OCI-LY7 (cell line): Measurements from ENCODE around the gene NCAM2. TPM values are rescaled to one million over a fixed set of nuclear protein-coding genes. Genes with fewer than 3 reads are reported as not detected.

Source experiments
- BruUV-seq: library from RNA; stranded (reverse); fragments of 400-500 nt; replicated peaks from 2 replicates; lab custom pipeline; 2021; lab: Mats Ljungman, UMichigan
- CTCF ChIA-PET: fragments of 300-600 bp; sonication (Branson Sonifier 250); formaldehyde crosslinking; loops from one replicate; lab custom pipeline; 2022; ENCODE audit warnings: antibody characterized with exemption; ENCODE audit not compliant: unreplicated experiment; lab: Charles Lee
- POLR2A ChIA-PET: fragments of 300-600 bp; sonication (Branson Sonifier 250); formaldehyde crosslinking; loops from one replicate; lab custom pipeline; 2022; ENCODE audit warnings: antibody characterized with exemption; lab: Charles Lee
- DNase-seq: peaks from one replicate; pipeline ENCODE4 v3.0.0-alpha.2; 2015; ENCODE audit warnings: low spot score
- H2AFZ ChIP-seq: fragments of 200-600 bp; sonication (generic), shearing (Covaris generic); 2 replicates; pipeline ENCODE4 v1.6.1; 2014; ENCODE audit warnings: mild to moderate bottlenecking, antibody characterized with exemption, low read length, moderate library complexity
- H3K27ac ChIP-seq: fragments of 200-600 bp; sonication (generic); 2 replicates; pipeline ENCODE4 v1.5.1; 2014; ENCODE audit warnings: mixed run types, low read depth, mild to moderate bottlenecking, moderate library complexity, low read length, inconsistent platforms; ENCODE audit not compliant: poor library complexity, severe bottlenecking
- H3K36me3 ChIP-seq: fragments of 200-600 bp; sonication (generic); 2 replicates; pipeline ENCODE4 v1.6.1; 2014; ENCODE audit warnings: mild to moderate bottlenecking, antibody characterized with exemption, low read length, moderate library complexity, mixed read lengths; ENCODE audit not compliant: insufficient read depth
- H3K4me1 ChIP-seq: fragments of 200-600 bp; sonication (generic); 2 replicates; pipeline ENCODE4 v1.5.1; 2014; ENCODE audit warnings: mild to moderate bottlenecking, low read length; ENCODE audit not compliant: insufficient read depth, poor library complexity, severe bottlenecking
- H3K4me2 ChIP-seq: fragments of 200-600 bp; sonication (generic); 2 replicates; pipeline ENCODE4 v1.6.1; 2014; ENCODE audit warnings: mild to moderate bottlenecking, low read length
- H3K4me3 ChIP-seq: fragments of 200-600 bp; sonication (generic); 2 replicates; pipeline ENCODE4 v1.5.1; 2014; ENCODE audit warnings: mild to moderate bottlenecking, low read depth, low read length; ENCODE audit not compliant: poor library complexity, severe bottlenecking
- H3K79me2 ChIP-seq: fragments of 200-600 bp; sonication (generic); 2 replicates; pipeline ENCODE4 v1.6.1; 2016; ENCODE audit warnings: low read depth, mild to moderate bottlenecking, low read length, moderate library complexity, mixed read lengths; ENCODE audit not compliant: insufficient read depth
- H3K9me2 ChIP-seq: fragments of 200-600 bp; sonication (generic); 2 replicates; pipeline ENCODE4 v1.6.1; 2016; ENCODE audit warnings: mild to moderate bottlenecking, low read length, mixed read lengths; ENCODE audit not compliant: insufficient read depth
- H3K9me3 ChIP-seq: fragments of 200-600 bp; sonication (generic); 2 replicates; pipeline ENCODE4 v1.6.1; 2014; ENCODE audit warnings: mild to moderate bottlenecking, mixed run types, low read length, mixed read lengths
- H4K20me1 ChIP-seq: fragments of 200-600 bp; sonication (generic); 2 replicates; pipeline ENCODE4 v1.6.1; 2014; ENCODE audit warnings: mild to moderate bottlenecking, antibody characterized with exemption, low read length, moderate library complexity, mixed read lengths; ENCODE audit not compliant: insufficient read depth
- EZH2phosphoT487 ChIP-seq: fragments of 200-600 bp; sonication (generic); IDR thresholded peaks from 2 replicates; pipeline ENCODE4 v1.6.1; 2018; ENCODE audit warnings: low read depth, borderline replicate concordance, mild to moderate bottlenecking, mixed run types, antibody characterized with exemption, low read length, moderate library complexity, mixed read lengths
- intact Hi-C: fragments of 100-400 bp; cut with micrococcal nuclease; formaldehyde crosslinking; loops from one replicate; pipeline ENCODE4 v1.10.0; 2022; ENCODE audit not compliant: unreplicated experiment
- total RNA-seq, 2 experiments: library from RNA; depleted of rRNA in 1 of 2; stranded (reverse); fragments of >200 nt in 1 of 2; shearing (Covaris generic) in 1 of 2; gene quantifications; 2 replicates each; pipeline ENCODE4 v1.2.3, GENCODE V29; 2014 to 2022
- TF ChIP-seq, protein P1 (sequence below): fragments of 200-600 bp; sonication (generic); conservative IDR thresholded peaks from 2 replicates; pipeline ENCODE4 v1.5.1; 2014; ENCODE audit warnings: mild to moderate bottlenecking, antibody characterized with exemption, low read length, moderate library complexity, mixed read lengths

Gene NCAM2
- total RNA-seq, 2 experiments from 2014 or later = not detected

DNA sequence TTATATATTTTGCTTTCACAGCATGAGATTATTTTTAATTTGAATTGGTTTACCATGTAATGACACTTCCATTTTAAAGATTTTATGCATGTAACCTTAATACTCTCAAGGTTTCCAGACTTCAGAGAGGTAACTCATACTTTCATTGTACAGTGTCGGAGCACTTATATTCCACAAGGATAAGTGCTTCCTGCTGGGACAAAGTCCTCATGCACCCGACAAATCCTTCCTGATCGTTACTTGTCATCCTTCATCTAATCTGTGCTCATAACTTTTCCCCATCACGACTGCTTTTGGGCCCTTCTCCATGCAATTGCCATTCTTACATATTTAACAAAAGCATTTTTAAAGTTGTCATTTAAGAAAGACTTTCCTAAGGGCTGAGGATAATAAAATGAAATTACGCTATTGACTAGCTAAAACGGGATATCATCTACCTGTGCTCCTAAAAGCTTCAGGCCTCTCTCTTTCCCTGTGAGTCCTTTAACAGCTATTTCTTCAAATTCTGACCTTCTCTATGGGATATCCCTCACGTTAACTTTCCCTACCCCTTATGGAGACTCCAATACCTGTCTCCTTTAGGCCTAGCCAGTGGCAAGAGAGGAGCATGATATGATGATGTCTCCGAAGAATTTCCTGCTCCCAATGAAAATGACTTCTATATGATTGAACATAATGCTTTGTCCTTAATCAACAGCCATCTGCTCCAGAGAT is 59.3 kb downstream of the NCAM2 start:
- BruUV-seq = no TSS peak
- Histone ChIP-seq H3K4me1 (no peaks in the 10 kb centered on the region), H3K27ac (no peak overlapping the region), H2AFZ (no peak overlapping the region), H3K9me3 (peaks cover 28% of the 10 kb centered on the region; the same call in 1 of the 2 replicates), H3K9me2 (no peaks in the 10 kb centered on the region), H3K79me2 (no peaks in the 10 kb centered on the region), H3K4me2 (no peak overlapping the region), H3K4me3 (no peak overlapping the region), H4K20me1 (no peaks in the 10 kb centered on the region), H3K36me3 (no peaks in the 10 kb centered on the region)
- POLR2A ChIA-PET = interaction anchor here (0.7 kb wide), 1 partner anchor 381 kb away, joined by 3 read pairs; no protein-coding TSS in a partner anchor
- DNase-seq = no peak
- TF ChIP-seq, protein P1, sequence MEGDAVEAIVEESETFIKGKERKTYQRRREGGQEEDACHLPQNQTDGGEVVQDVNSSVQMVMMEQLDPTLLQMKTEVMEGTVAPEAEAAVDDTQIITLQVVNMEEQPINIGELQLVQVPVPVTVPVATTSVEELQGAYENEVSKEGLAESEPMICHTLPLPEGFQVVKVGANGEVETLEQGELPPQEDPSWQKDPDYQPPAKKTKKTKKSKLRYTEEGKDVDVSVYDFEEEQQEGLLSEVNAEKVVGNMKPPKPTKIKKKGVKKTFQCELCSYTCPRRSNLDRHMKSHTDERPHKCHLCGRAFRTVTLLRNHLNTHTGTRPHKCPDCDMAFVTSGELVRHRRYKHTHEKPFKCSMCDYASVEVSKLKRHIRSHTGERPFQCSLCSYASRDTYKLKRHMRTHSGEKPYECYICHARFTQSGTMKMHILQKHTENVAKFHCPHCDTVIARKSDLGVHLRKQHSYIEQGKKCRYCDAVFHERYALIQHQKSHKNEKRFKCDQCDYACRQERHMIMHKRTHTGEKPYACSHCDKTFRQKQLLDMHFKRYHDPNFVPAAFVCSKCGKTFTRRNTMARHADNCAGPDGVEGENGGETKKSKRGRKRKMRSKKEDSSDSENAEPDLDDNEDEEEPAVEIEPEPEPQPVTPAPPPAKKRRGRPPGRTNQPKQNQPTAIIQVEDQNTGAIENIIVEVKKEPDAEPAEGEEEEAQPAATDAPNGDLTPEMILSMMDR = no peak
- no peak for TF ChIP-seq EZH2phosphoT487
- CTCF ChIA-PET = no interaction called here
- intact Hi-C loops = no loop called here

DNA sequence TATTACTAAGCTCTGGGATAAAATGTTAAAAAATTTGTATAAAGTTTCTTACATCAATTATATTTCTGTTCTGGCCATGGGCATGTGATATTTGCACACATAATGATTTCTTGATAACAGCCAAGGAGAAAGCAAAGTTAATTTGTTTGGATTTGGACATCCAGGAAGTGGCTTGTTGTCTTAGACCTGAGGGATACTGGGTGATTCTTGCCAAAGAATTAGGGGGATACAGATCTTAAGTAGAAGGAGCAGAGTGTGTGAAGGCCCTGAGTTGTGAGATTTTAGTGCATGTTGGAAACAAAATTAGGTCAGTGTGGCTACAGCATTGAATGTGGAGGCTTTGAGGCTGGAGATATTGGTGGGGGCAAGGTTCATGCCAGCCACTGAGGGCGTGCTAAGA is 65.6 kb downstream of the NCAM2 start:
- BruUV-seq = no TSS peak
- no peaks in the 10 kb centered on the region for H4K20me1 ChIP-seq
- ChIA-PET CTCF (no interaction called here), POLR2A (interaction anchor here (0.9 to 1.1 kb wide), 2 partner anchors 22 to 27 kb away, joined by 3 to 4 read pairs; no protein-coding TSS in a partner anchor)
- no peak overlapping the region for H3K27ac ChIP-seq
- no peaks in the 10 kb centered on the region for H3K79me2 ChIP-seq
- intact Hi-C loops = no loop called here
- H3K4me2 ChIP-seq = no peak overlapping the region
- H3K4me1 ChIP-seq = no peaks in the 10 kb centered on the region
- no peak overlapping the region for H2AFZ ChIP-seq
- H3K36me3 ChIP-seq = no peaks in the 10 kb centered on the region
- H3K9me3 ChIP-seq = peaks cover 24% of the 10 kb centered on the region; the same call in 1 of the 2 replicates
- no peaks in the 10 kb centered on the region for H3K9me2 ChIP-seq
- no peak overlapping the region for H3K4me3 ChIP-seq
- TF ChIP-seq EZH2phosphoT487 = no peak
- TF ChIP-seq, protein P1 = no peak
- DNase-seq = no peak

DNA sequence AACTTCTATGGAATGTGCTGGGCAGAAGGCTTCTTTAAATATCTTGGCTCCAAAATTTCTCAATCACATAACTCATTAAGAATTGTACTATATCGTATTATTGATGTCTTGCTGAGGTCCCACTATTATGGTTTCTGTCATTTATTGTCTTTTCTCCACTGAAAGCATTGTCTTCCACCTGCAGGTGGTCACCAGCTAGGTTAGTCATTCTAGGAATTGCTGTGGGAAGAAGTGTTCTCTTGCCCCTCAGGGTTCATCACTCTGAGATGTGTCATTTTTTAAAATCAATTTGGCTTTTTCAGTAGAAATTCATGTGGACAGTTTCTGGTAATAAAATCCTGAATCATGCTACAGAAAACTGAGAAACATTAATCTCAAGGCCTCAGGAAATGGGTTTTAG is 66.1 kb downstream of the NCAM2 start:
- Histone ChIP-seq H3K4me2 (no peak overlapping the region), H3K4me1 (no peaks in the 10 kb centered on the region), H3K9me3 (peaks cover 25% of the 10 kb centered on the region; the same call in 1 of the 2 replicates), H2AFZ (no peak overlapping the region), H3K36me3 (no peaks in the 10 kb centered on the region), H3K27ac (no peak overlapping the region), H3K79me2 (no peaks in the 10 kb centered on the region), H3K4me3 (no peak overlapping the region), H4K20me1 (no peaks in the 10 kb centered on the region), H3K9me2 (no peaks in the 10 kb centered on the region)
- intact Hi-C loops = no loop called here
- ChIA-PET POLR2A (interaction anchor here (1.1 kb wide), 1 partner anchor 26 kb away, joined by 3 read pairs; no protein-coding TSS in a partner anchor), CTCF (no interaction called here)
- no peak for TF ChIP-seq EZH2phosphoT487
- TF ChIP-seq, protein P1 = no peak
- BruUV-seq = no TSS peak
- DNase-seq = no peak
